BLaER1 (cell line): ENCODE measurements around the gene DYNC1I2.

Experiments
- H3K27ac ChIP-seq: shearing (Covaris generic); formaldehyde crosslinking; 2 replicates; pipeline ENCODE4 v1.8.1; 2022
- H3K27me3 ChIP-seq: shearing (Covaris generic); formaldehyde crosslinking; 2 replicates; pipeline ENCODE4 v1.8.1; 2022
- H3K36me3 ChIP-seq: shearing (Covaris generic); formaldehyde crosslinking; 2 replicates; pipeline ENCODE4 v1.8.1; 2022
- H3K4me1 ChIP-seq: shearing (Covaris generic); formaldehyde crosslinking; 2 replicates; pipeline ENCODE4 v1.8.1; 2022
- H3K4me2 ChIP-seq: shearing (Covaris generic); formaldehyde crosslinking; 2 replicates; pipeline ENCODE4 v1.8.1; 2022
- H3K4me3 ChIP-seq: shearing (Covaris generic); formaldehyde crosslinking; 2 replicates; pipeline ENCODE4 v1.8.1; 2022
- H3K9ac ChIP-seq: shearing (Covaris generic); formaldehyde crosslinking; 2 replicates; pipeline ENCODE4 v1.8.1; 2022
- H3K9me3 ChIP-seq: shearing (Covaris generic); formaldehyde crosslinking; 2 replicates; pipeline ENCODE4 v1.8.1; 2022
- H4K20me1 ChIP-seq: shearing (Covaris generic); formaldehyde crosslinking; 2 replicates; pipeline ENCODE4 v1.8.1; 2022
- Cebpa-rat ChIP-seq: shearing (Covaris generic); IDR thresholded peaks from 2 replicates; pipeline ENCODE4 v1.8.1; 2022

The DYNC1I2 gene

GRCh38 chr2:171711351-171711750 lies 24.1 kb downstream of the DYNC1I2 start:
- H3K4me1 ChIP-seq: peaks cover 13% of the 10 kb centered on the region
- no peak overlapping the region for H3K27ac ChIP-seq
- H3K9ac ChIP-seq: no peak overlapping the region
- H3K4me3 ChIP-seq: no peak overlapping the region
- no peak overlapping the region for H3K4me2 ChIP-seq
- H3K27me3 ChIP-seq: no peaks in the 10 kb centered on the region
- peaks cover 63% of the 10 kb centered on the region for H4K20me1 ChIP-seq
- no peak for TF ChIP-seq Cebpa-rat
- peaks cover 37% of the 10 kb centered on the region for H3K36me3 ChIP-seq
- no peaks in the 10 kb centered on the region for H3K9me3 ChIP-seq

GRCh38 chr2:171712051-171712450 lies 24.8 kb downstream of the DYNC1I2 start:
- no peak overlapping the region for H3K27ac ChIP-seq
- H3K27me3 ChIP-seq: no peaks in the 10 kb centered on the region
- peaks cover 56% of the 10 kb centered on the region for H4K20me1 ChIP-seq
- no peak overlapping the region for H3K4me3 ChIP-seq
- peak overlapping the region; percentile 42 for H3K4me2 ChIP-seq
- peaks cover 44% of the 10 kb centered on the region for H3K36me3 ChIP-seq
- TF ChIP-seq Cebpa-rat: no peak
- H3K9ac ChIP-seq: no peak overlapping the region
- H3K9me3 ChIP-seq: no peaks in the 10 kb centered on the region
- H3K4me1 ChIP-seq: peaks cover 13% of the 10 kb centered on the region

- Histone ChIP-seq H3K4me2 (no peak overlapping the region), H3K9ac (no peak overlapping the region), H3K9me3 (no peaks in the 10 kb centered on the region), H3K27ac (no peak overlapping the region), H4K20me1 (peaks cover 2% of the 10 kb centered on the region), H3K4me3 (no peak overlapping the region), H3K4me1 (no peaks in the 10 kb centered on the region), H3K36me3 (peaks cover 56% of the 10 kb centered on the region), H3K27me3 (no peaks in the 10 kb centered on the region)
- TF ChIP-seq Cebpa-rat: no peak
Observed at GRCh38 chr2:171718720-171719119, 31.5 kb downstream of the DYNC1I2 start.

- no peak overlapping the region for H3K4me2 ChIP-seq
- H3K4me3 ChIP-seq: no peak overlapping the region
- no peak overlapping the region for H3K9ac ChIP-seq
- H3K4me1 ChIP-seq: no peaks in the 10 kb centered on the region
- H3K27me3 ChIP-seq: no peaks in the 10 kb centered on the region
- no peak for TF ChIP-seq Cebpa-rat
- no peak overlapping the region for H3K27ac ChIP-seq
- peaks cover 60% of the 10 kb centered on the region for H3K36me3 ChIP-seq
- peaks cover 4% of the 10 kb centered on the region; the same call in 1 of the 2 replicates for H4K20me1 ChIP-seq
- no peaks in the 10 kb centered on the region for H3K9me3 ChIP-seq
Observed at GRCh38 chr2:171719660-171720059, 32.4 kb downstream of the DYNC1I2 start.

- TF ChIP-seq Cebpa-rat: no peak
- Histone ChIP-seq H4K20me1 (peaks cover 4% of the 10 kb centered on the region; the same call in 1 of the 2 replicates), H3K27me3 (no peaks in the 10 kb centered on the region), H3K36me3 (peaks cover 56% of the 10 kb centered on the region), H3K27ac (no peak overlapping the region), H3K9ac (no peak overlapping the region), H3K4me3 (no peak overlapping the region), H3K4me2 (no peak overlapping the region), H3K9me3 (no peaks in the 10 kb centered on the region), H3K4me1 (no peaks in the 10 kb centered on the region)
Observed at GRCh38 chr2:171723716-171724683, 36.7 kb downstream of the DYNC1I2 start.

- Histone ChIP-seq H3K27ac (no peak overlapping the region), H4K20me1 (peaks cover 4% of the 10 kb centered on the region; the same call in 1 of the 2 replicates), H3K4me3 (no peak overlapping the region), H3K9ac (no peak overlapping the region), H3K4me1 (no peaks in the 10 kb centered on the region), H3K27me3 (no peaks in the 10 kb centered on the region), H3K36me3 (peaks cover 67% of the 10 kb centered on the region), H3K4me2 (no peak overlapping the region), H3K9me3 (no peaks in the 10 kb centered on the region)
- TF ChIP-seq Cebpa-rat: no peak
Observed at GRCh38 chr2:171726847-171727450, 39.7 kb downstream of the DYNC1I2 start.

- Histone ChIP-seq H3K27ac (no peak overlapping the region), H3K4me2 (no peak overlapping the region), H3K9me3 (no peaks in the 10 kb centered on the region), H3K36me3 (peaks cover 84% of the 10 kb centered on the region), H4K20me1 (peaks cover 2% of the 10 kb centered on the region; the same call in 1 of the 2 replicates), H3K9ac (no peak overlapping the region), H3K27me3 (no peaks in the 10 kb centered on the region), H3K4me1 (no peaks in the 10 kb centered on the region), H3K4me3 (no peak overlapping the region)
- no peak for TF ChIP-seq Cebpa-rat
Observed at GRCh38 chr2:171728989-171729951, 42.0 kb downstream of the DYNC1I2 start.

GRCh38 chr2:171729952-171730317 lies 42.7 kb downstream of the DYNC1I2 start:
- peaks cover 85% of the 10 kb centered on the region for H3K36me3 ChIP-seq

GRCh38 chr2:171735991-171736710 lies 48.9 kb downstream of the DYNC1I2 start:
- H3K9ac ChIP-seq: no peak overlapping the region
- no peak overlapping the region for H3K4me2 ChIP-seq
- TF ChIP-seq Cebpa-rat: no peak
- no peak overlapping the region for H3K4me3 ChIP-seq
- no peaks in the 10 kb centered on the region for H3K27me3 ChIP-seq
- no peaks in the 10 kb centered on the region for H4K20me1 ChIP-seq
- H3K36me3 ChIP-seq: peaks cover 86% of the 10 kb centered on the region
- no peak overlapping the region for H3K27ac ChIP-seq
- H3K9me3 ChIP-seq: no peaks in the 10 kb centered on the region
- H3K4me1 ChIP-seq: no peaks in the 10 kb centered on the region

More at GRCh38 chr2:171729952-171730317, 42.7 kb downstream of the DYNC1I2 start:
- Histone ChIP-seq H4K20me1 (no peaks in the 10 kb centered on the region), H3K4me2 (no peak overlapping the region), H3K27me3 (no peaks in the 10 kb centered on the region), H3K9me3 (no peaks in the 10 kb centered on the region), H3K9ac (no peak overlapping the region), H3K4me1 (no peaks in the 10 kb centered on the region), H3K4me3 (no peak overlapping the region), H3K27ac (no peak overlapping the region)
- TF ChIP-seq Cebpa-rat: no peak
